HCT116 (cell line): Measurements from ENCODE around the gene RAPGEF6. TPM values are rescaled to one million over a fixed set of nuclear protein-coding genes. Genes with fewer than 3 reads are reported as not detected.

Source experiments
- ATAC-seq: fragments of 200-7000 bp; cut with Tn5 transposase; 2 replicates; pipeline ENCODE4 v1.9.1; 2020; ENCODE audit warnings: mild to moderate bottlenecking, moderate library complexity
- BruUV-seq: library from RNA; stranded (reverse); fragments of 400-500 nt; replicated peaks from 2 replicates; lab custom pipeline; 2021; lab: Mats Ljungman, UMichigan
- CTCF ChIA-PET: fragments of 300-600 bp; sonication (Branson Sonifier 250); formaldehyde crosslinking; loops from one replicate; lab custom pipeline; 2021; ENCODE audit warnings: antibody characterized with exemption; lab: Charles Lee
- POLR2A ChIA-PET: fragments of 300-600, 350-600 bp; sonication (Branson Sonifier 250); formaldehyde crosslinking; loops from one replicate; lab custom pipeline; 2021; ENCODE audit warnings: antibody characterized with exemption; lab: Charles Lee
- RAD21 ChIA-PET, 2 experiments: fragments of 300-600 bp; sonication (Branson Sonifier 250); formaldehyde crosslinking; loops; one replicate each; lab custom pipeline; 2023; ENCODE audit warnings: low total read pairs in 2 of 2; ENCODE audit not compliant: uncharacterized antibody in 2 of 2, unreplicated experiment in 2 of 2, low non-redundant PET in 1 of 2; lab: Charles Lee
- DNase-seq: peaks from one replicate; pipeline ENCODE4 v3.0.0-alpha.2; 2010; ENCODE audit warnings: low read depth, low spot score
- H2AFZ ChIP-seq: fragments of 200-600 bp; shearing (Covaris generic), sonication (generic); 2 replicates; pipeline ENCODE4 v1.6.1; 2017; ENCODE audit warnings: low read depth, mixed run types, mixed read lengths, antibody characterized with exemption, low read length; ENCODE audit not compliant: poor library complexity, severe bottlenecking
- H3K27ac ChIP-seq: 2 replicates; pipeline ENCODE4 v1.5.1; 2012; ENCODE audit warnings: low read depth, low read length
- H3K27me3 ChIP-seq: fragments of 200-600 bp; sonication (generic); 2 replicates; pipeline ENCODE4 v1.6.1; 2016; ENCODE audit warnings: mixed run types, low read length, mixed read lengths; ENCODE audit not compliant: insufficient read depth
- H3K36me3 ChIP-seq, 2 experiments: fragments of 200-500 bp in 1 of 2; fragments of 200-600 bp in 1 of 2; sonication (Bioruptor generic) in 1 of 2; sonication (generic) in 1 of 2; 2 replicates each; pipeline versions ENCODE4 v1.5.1 to v1.6.1; 2014 to 2016; ENCODE audit warnings: low read length in 2 of 2, inconsistent platforms in 1 of 2, mixed read lengths in 1 of 2, mixed run types in 1 of 2; ENCODE audit not compliant: insufficient read depth in 2 of 2, control insufficient read depth in 1 of 2
- H3K4me1 ChIP-seq, 2 experiments: fragments of 200-600 bp in 1 of 2; sonication (generic) in 1 of 2; 2 replicates each; pipeline versions ENCODE4 v1.5.1 to v1.6.1; 2012 to 2017; ENCODE audit warnings: low read length in 2 of 2, inconsistent platforms in 1 of 2, mild to moderate bottlenecking in 1 of 2, mixed read lengths in 1 of 2, mixed run types in 1 of 2, moderate library complexity in 1 of 2; ENCODE audit not compliant: insufficient read depth in 2 of 2, control insufficient read depth in 1 of 2
- H3K4me2 ChIP-seq: fragments of 200-600 bp; sonication (generic); 2 replicates; pipeline ENCODE4 v1.6.1; 2017; ENCODE audit warnings: mixed run types, low read length, mixed read lengths
- H3K4me3 ChIP-seq, 2 experiments: fragments of 200-600 bp in 1 of 2; sonication (generic) in 1 of 2; replicated peaks in 1 of 2; 2 replicates each; pipeline ENCODE4 v1.5.1; 2011 to 2016; ENCODE audit warnings: low read length in 2 of 2, control low read depth in 1 of 2, low read depth in 1 of 2, mild to moderate bottlenecking in 1 of 2, mixed read lengths in 1 of 2, mixed run types in 1 of 2
- H3K79me2 ChIP-seq: fragments of 200-600 bp; sonication (generic); 2 replicates; pipeline ENCODE4 v1.6.1; 2017; ENCODE audit warnings: mild to moderate bottlenecking, mixed run types, low read length, moderate library complexity, mixed read lengths; ENCODE audit not compliant: insufficient read depth
- H3K9ac ChIP-seq: fragments of 200-600 bp; sonication (generic); 2 replicates; pipeline ENCODE4 v1.6.1; 2016; ENCODE audit warnings: low read length, mixed read lengths
- H3K9me2 ChIP-seq: fragments of 200-600 bp; sonication (generic), shearing (Covaris generic); 2 replicates; pipeline ENCODE4 v1.6.1; 2017; ENCODE audit warnings: mixed run types, mild to moderate bottlenecking, moderate library complexity; ENCODE audit not compliant: insufficient read depth
- H3K9me3 ChIP-seq, 2 experiments: fragments of 200-500 bp in 1 of 2; fragments of 200-600 bp in 1 of 2; sonication (Bioruptor generic) in 1 of 2; sonication (generic) in 1 of 2; 2 replicates each; pipeline ENCODE4 v1.6.1; 2014 to 2017; ENCODE audit warnings: low read length in 2 of 2, mixed read lengths in 2 of 2, inconsistent platforms in 1 of 2, low read depth in 1 of 2, mild to moderate bottlenecking in 1 of 2, mixed run types in 1 of 2, moderate library complexity in 1 of 2; ENCODE audit not compliant: control insufficient read depth in 1 of 2, insufficient read depth in 1 of 2
- H4K20me1 ChIP-seq: fragments of 200-600 bp; sonication (generic), shearing (Covaris generic); 2 replicates; pipeline ENCODE4 v1.6.1; 2017; ENCODE audit warnings: mixed run types, mild to moderate bottlenecking, moderate library complexity; ENCODE audit not compliant: insufficient read depth
- ELF1 ChIP-seq: IDR thresholded peaks from 2 replicates; pipeline ENCODE4 v1.6.1; 2012; ENCODE audit warnings: low read depth, borderline replicate concordance
- EZH2phosphoT487 ChIP-seq: fragments of 200-600 bp; IDR thresholded peaks from 2 replicates; pipeline ENCODE4 v1.6.1; 2018; ENCODE audit warnings: antibody characterized with exemption, borderline replicate concordance
- POLR2A ChIP-seq: IDR thresholded peaks from 2 replicates; pipeline ENCODE4 v1.7.0; 2011; ENCODE audit warnings: borderline replicate concordance; ENCODE audit not compliant: insufficient read depth, insufficient read length; ENCODE audit errors: extremely low read depth
- POLR2AphosphoS5 ChIP-seq: IDR thresholded peaks from 2 replicates; pipeline ENCODE4 v1.6.1; 2011; ENCODE audit warnings: mild to moderate bottlenecking, low read depth, low read length, moderate library complexity
- SRF ChIP-seq: IDR thresholded peaks from 2 replicates; pipeline ENCODE4 v1.6.1; 2012; ENCODE audit warnings: low read depth
- intact Hi-C: fragments of 100-400 bp; cut with micrococcal nuclease; formaldehyde crosslinking; loops from 2 replicates; pipeline ENCODE4 v1.10.0; 2022
- total RNA-seq: library from RNA; stranded (reverse); gene quantifications from one replicate; pipeline ENCODE4 v1.2.1, GENCODE V29; 2021; ENCODE audit not compliant: unreplicated experiment
- TF ChIP-seq, protein P1 (sequence below), 3 experiments: fragments of 200-600 bp in 1 of 3; sonication (generic) in 1 of 3; IDR thresholded peaks in 2 of 3; conservative IDR thresholded peaks in 1 of 3; 2 replicates each; pipeline ENCODE4 v1.5.1; 2012 to 2017; ENCODE audit warnings: low read depth in 2 of 3, low read length in 2 of 3, antibody characterized with exemption in 1 of 3, borderline replicate concordance in 1 of 3, control low read depth in 1 of 3, mild to moderate bottlenecking in 1 of 3, mixed read lengths in 1 of 3, mixed run types in 1 of 3, moderate library complexity in 1 of 3; ENCODE audit not compliant: insufficient read depth in 1 of 3
- TF ChIP-seq, protein P2 (sequence below): IDR thresholded peaks from 2 replicates; pipeline ENCODE4 v1.6.1; 2012; ENCODE audit warnings: low read depth
- TF ChIP-seq, protein P3 (sequence below): IDR thresholded peaks from 2 replicates; pipeline ENCODE4 v1.6.1; 2012

RAPGEF6 gene
- total RNA-seq, 1 experiment from 2014 or later = 18.4 TPM

DNA sequence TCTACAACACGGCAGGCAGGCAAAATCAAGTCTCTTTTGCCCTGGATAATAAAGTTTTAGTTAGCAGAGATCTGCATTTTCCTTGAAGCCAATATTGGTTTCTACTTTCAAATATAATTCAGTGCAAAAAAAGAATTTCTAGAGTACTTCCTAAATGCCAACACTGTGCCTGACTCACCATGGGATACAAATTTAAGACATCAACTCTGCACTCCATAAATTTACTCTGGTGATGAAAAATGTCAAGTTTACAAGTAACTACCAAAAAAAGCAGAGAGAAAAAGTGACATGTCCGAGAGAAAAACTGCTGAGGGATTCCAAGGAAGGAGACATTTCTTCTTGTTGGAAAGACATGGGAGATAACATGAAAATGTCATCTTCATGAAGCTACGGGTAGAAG, 119.7 kb downstream of the RAPGEF6 start:
- Histone ChIP-seq H3K9ac (no peak overlapping the region), H3K4me3 (no peak overlapping the region), H3K4me2 (no peak overlapping the region), H3K9me2 (no peaks in the 10 kb centered on the region), H3K27ac (no peak overlapping the region), H4K20me1 (no peaks in the 10 kb centered on the region), H3K27me3 (no peaks in the 10 kb centered on the region), H3K79me2 (no peaks in the 10 kb centered on the region), H3K4me1 (no peaks in the 10 kb centered on the region), H2AFZ (no peak overlapping the region), H3K9me3 (no peaks in the 10 kb centered on the region), H3K36me3 (no peaks in the 10 kb centered on the region)
- ATAC-seq (no peak), DNase-seq (no peak)
- TF ChIP-seq, protein P1, sequence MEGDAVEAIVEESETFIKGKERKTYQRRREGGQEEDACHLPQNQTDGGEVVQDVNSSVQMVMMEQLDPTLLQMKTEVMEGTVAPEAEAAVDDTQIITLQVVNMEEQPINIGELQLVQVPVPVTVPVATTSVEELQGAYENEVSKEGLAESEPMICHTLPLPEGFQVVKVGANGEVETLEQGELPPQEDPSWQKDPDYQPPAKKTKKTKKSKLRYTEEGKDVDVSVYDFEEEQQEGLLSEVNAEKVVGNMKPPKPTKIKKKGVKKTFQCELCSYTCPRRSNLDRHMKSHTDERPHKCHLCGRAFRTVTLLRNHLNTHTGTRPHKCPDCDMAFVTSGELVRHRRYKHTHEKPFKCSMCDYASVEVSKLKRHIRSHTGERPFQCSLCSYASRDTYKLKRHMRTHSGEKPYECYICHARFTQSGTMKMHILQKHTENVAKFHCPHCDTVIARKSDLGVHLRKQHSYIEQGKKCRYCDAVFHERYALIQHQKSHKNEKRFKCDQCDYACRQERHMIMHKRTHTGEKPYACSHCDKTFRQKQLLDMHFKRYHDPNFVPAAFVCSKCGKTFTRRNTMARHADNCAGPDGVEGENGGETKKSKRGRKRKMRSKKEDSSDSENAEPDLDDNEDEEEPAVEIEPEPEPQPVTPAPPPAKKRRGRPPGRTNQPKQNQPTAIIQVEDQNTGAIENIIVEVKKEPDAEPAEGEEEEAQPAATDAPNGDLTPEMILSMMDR (IDR thresholded peaks at IDR 0.05 in 2 of 3, conservative IDR thresholded peaks at IDR 0.05 in 1 of 3; ENCODE audit: borderline replicate concordance in 1 of 3, insufficient read depth in 1 of 3, low read depth in 2 of 3, low read length in 2 of 3) = no peak
- TF ChIP-seq EZH2phosphoT487 (no peak), POLR2A (no peak), POLR2AphosphoS5 (no peak), SRF (no peak), ELF1 (no peak)
- TF ChIP-seq, protein P2, sequence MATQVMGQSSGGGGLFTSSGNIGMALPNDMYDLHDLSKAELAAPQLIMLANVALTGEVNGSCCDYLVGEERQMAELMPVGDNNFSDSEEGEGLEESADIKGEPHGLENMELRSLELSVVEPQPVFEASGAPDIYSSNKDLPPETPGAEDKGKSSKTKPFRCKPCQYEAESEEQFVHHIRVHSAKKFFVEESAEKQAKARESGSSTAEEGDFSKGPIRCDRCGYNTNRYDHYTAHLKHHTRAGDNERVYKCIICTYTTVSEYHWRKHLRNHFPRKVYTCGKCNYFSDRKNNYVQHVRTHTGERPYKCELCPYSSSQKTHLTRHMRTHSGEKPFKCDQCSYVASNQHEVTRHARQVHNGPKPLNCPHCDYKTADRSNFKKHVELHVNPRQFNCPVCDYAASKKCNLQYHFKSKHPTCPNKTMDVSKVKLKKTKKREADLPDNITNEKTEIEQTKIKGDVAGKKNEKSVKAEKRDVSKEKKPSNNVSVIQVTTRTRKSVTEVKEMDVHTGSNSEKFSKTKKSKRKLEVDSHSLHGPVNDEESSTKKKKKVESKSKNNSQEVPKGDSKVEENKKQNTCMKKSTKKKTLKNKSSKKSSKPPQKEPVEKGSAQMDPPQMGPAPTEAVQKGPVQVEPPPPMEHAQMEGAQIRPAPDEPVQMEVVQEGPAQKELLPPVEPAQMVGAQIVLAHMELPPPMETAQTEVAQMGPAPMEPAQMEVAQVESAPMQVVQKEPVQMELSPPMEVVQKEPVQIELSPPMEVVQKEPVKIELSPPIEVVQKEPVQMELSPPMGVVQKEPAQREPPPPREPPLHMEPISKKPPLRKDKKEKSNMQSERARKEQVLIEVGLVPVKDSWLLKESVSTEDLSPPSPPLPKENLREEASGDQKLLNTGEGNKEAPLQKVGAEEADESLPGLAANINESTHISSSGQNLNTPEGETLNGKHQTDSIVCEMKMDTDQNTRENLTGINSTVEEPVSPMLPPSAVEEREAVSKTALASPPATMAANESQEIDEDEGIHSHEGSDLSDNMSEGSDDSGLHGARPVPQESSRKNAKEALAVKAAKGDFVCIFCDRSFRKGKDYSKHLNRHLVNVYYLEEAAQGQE = no peak
- TF ChIP-seq, protein P3, sequence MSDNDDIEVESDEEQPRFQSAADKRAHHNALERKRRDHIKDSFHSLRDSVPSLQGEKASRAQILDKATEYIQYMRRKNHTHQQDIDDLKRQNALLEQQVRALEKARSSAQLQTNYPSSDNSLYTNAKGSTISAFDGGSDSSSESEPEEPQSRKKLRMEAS = no peak
- ChIA-PET CTCF (no interaction called here), RAD21 (no interaction called here), POLR2A (no interaction called here)
- no TSS peak for BruUV-seq
- intact Hi-C loops = no loop called here
